Astrocyte (in vitro differentiated cells and primary cell): ENCODE measurements around the gene C22orf39. TPM values are rescaled to one million over a fixed set of nuclear protein-coding genes. Genes with fewer than 3 reads are reported as not detected.

Source experiments
- DNase-seq: peaks from one replicate; pipeline ENCODE4 v3.0.0-alpha.2; 2010; ENCODE audit warnings: low read depth
- FAIRE-seq: peaks from 2 replicates; lab custom pipeline; 2011; peaks lifted over from hg19 to GRCh38; lab: Jason Lieb, UNC
- H2AFZ ChIP-seq: 2 replicates; pipeline ENCODE4 v1.6.0; 2012; ENCODE audit warnings: low read depth, low read length, inconsistent platforms
- H3K27ac ChIP-seq: 2 replicates; pipeline ENCODE4 v1.5.1; 2011; ENCODE audit warnings: low read depth, low read length, inconsistent platforms
- H3K27me3 ChIP-seq: 2 replicates; pipeline ENCODE4 v1.6.0; 2011; ENCODE audit warnings: low read length, inconsistent platforms; ENCODE audit not compliant: insufficient read depth
- H3K36me3 ChIP-seq: 2 replicates; pipeline ENCODE4 v1.5.1; 2011; ENCODE audit warnings: low read length, inconsistent platforms; ENCODE audit not compliant: insufficient read depth
- H3K4me1 ChIP-seq: 2 replicates; pipeline ENCODE4 v1.5.1; 2011; ENCODE audit warnings: low read length, inconsistent platforms; ENCODE audit not compliant: insufficient read depth
- H3K4me2 ChIP-seq: 2 replicates; pipeline ENCODE4 v1.6.0; 2012; ENCODE audit warnings: low read length, inconsistent platforms
- H3K4me3 ChIP-seq: 2 replicates; pipeline ENCODE4 v1.5.1; 2011; ENCODE audit warnings: low read depth, mild to moderate bottlenecking, low read length, inconsistent platforms; ENCODE audit not compliant: insufficient read depth
- H3K79me2 ChIP-seq: 2 replicates; pipeline ENCODE4 v1.6.0; 2012; ENCODE audit warnings: mild to moderate bottlenecking, low read length, inconsistent platforms; ENCODE audit not compliant: insufficient read depth
- H3K9ac ChIP-seq: 2 replicates; pipeline ENCODE4 v1.6.0; 2012; ENCODE audit warnings: mild to moderate bottlenecking, low read length, inconsistent platforms
- H3K9me3 ChIP-seq: 2 replicates; pipeline ENCODE4 v1.5.1; 2012; ENCODE audit warnings: low read depth, mild to moderate bottlenecking, low read length, inconsistent platforms; ENCODE audit not compliant: insufficient read depth
- H4K20me1 ChIP-seq: 2 replicates; pipeline ENCODE4 v1.6.0; 2012; ENCODE audit warnings: low read length, inconsistent platforms; ENCODE audit not compliant: insufficient read depth
- H3K27ac Mint-ChIP-seq: one replicate; pipeline ENCODE4 v1.8.0; 2021; ENCODE audit warnings: mild to moderate bottlenecking, mixed read lengths; ENCODE audit not compliant: unreplicated experiment
- H3K27me3 Mint-ChIP-seq: one replicate; pipeline ENCODE4 v1.8.0; 2021; ENCODE audit warnings: low read depth, mixed read lengths; ENCODE audit not compliant: unreplicated experiment
- H3K36me3 Mint-ChIP-seq: one replicate; pipeline ENCODE4 v1.8.0; 2021; ENCODE audit warnings: low read depth, mixed read lengths; ENCODE audit not compliant: unreplicated experiment
- H3K4me1 Mint-ChIP-seq: one replicate; pipeline ENCODE4 v1.8.0; 2021; ENCODE audit warnings: low read depth, mixed read lengths; ENCODE audit not compliant: unreplicated experiment
- H3K4me3 Mint-ChIP-seq: one replicate; pipeline ENCODE4 v1.8.0; 2021; ENCODE audit warnings: mild to moderate bottlenecking, moderate library complexity, mixed read lengths; ENCODE audit not compliant: unreplicated experiment
- H3K9me3 Mint-ChIP-seq: one replicate; pipeline ENCODE4 v1.8.0; 2021; ENCODE audit warnings: mild to moderate bottlenecking, mixed read lengths; ENCODE audit not compliant: unreplicated experiment
- EZH2 ChIP-seq: IDR thresholded peaks from 2 replicates; pipeline ENCODE4 v1.6.1; 2012; ENCODE audit warnings: mild to moderate bottlenecking, low read length, inconsistent platforms; ENCODE audit not compliant: insufficient read depth
- total RNA-seq: library from RNA; stranded (reverse); gene quantifications from 2 replicates; pipeline ENCODE4 v1.2.1, GENCODE V29; 2021
- TF ChIP-seq, protein P1 (sequence below): IDR thresholded peaks from 2 replicates; pipeline ENCODE4 v1.5.1; 2011; ENCODE audit warnings: low read depth, mild to moderate bottlenecking, inconsistent platforms, low read length, moderate library complexity; ENCODE audit not compliant: insufficient read depth

C22orf39 gene
- total RNA-seq, 1 donor from 2014 or later, result 14.5 TPM

DNA sequence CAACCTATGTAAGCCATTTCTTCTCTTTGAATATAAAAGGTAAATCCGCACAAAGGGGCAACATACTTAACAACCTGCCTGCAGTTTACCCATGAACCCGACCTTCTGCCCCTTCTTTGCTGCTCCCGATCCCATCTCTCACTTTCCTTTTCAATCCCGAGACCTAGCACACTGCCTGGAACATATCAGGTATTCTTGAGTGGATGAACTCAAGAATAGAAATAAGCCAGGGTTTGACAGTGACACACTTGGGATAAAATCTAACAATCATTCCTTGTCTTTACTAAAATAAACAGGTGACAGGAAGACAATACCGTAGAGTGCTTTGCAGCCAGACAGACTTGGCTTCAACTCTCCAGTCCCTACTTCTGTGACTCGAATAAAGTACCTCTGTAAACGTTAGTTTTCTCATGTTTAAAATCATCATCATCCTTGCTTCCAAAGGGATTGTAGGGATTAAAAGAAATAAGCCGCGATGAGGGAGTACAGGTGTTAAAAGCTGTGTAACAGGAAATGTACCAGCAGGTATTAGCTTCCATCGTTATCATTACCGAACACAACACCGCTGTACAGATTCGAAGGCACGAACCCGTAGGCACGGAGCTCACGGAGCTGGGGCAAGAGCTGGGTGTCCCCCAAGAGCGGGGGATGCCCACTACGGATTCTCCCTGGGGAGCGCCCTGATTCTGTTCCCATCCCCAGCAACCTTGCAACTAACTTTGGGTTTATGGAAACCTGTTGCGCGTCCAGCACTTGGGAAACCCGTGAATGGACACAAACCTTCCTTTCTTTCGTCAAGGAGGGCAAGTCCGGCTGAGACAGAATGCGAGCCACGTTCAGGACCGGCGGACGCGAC lies 30.8 kb upstream of the C22orf39 start:
- DNase-seq (no peak), FAIRE-seq (no peak)
- peaks cover 6% of the 10 kb centered on the region for H3K36me3 Mint-ChIP-seq
- H3K27me3 Mint-ChIP-seq, result no peaks in the 10 kb centered on the region
- Histone ChIP-seq H3K27me3 (no peaks in the 10 kb centered on the region), H4K20me1 (peaks cover 47% of the 10 kb centered on the region), H3K4me3 (peak overlapping the region; percentile 92), H3K27ac (peak overlapping the region; percentile 100), H3K9ac (peak overlapping the region; percentile 94), H3K36me3 (peaks cover 15% of the 10 kb centered on the region), H3K4me2 (peak overlapping the region; percentile 90), H2AFZ (peak overlapping the region; percentile 62), H3K79me2 (peaks cover 63% of the 10 kb centered on the region), H3K9me3 (no peaks in the 10 kb centered on the region), H3K4me1 (peaks cover 7% of the 10 kb centered on the region)
- TF ChIP-seq, protein P1, sequence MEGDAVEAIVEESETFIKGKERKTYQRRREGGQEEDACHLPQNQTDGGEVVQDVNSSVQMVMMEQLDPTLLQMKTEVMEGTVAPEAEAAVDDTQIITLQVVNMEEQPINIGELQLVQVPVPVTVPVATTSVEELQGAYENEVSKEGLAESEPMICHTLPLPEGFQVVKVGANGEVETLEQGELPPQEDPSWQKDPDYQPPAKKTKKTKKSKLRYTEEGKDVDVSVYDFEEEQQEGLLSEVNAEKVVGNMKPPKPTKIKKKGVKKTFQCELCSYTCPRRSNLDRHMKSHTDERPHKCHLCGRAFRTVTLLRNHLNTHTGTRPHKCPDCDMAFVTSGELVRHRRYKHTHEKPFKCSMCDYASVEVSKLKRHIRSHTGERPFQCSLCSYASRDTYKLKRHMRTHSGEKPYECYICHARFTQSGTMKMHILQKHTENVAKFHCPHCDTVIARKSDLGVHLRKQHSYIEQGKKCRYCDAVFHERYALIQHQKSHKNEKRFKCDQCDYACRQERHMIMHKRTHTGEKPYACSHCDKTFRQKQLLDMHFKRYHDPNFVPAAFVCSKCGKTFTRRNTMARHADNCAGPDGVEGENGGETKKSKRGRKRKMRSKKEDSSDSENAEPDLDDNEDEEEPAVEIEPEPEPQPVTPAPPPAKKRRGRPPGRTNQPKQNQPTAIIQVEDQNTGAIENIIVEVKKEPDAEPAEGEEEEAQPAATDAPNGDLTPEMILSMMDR, result no peak
- no peak for TF ChIP-seq EZH2
- peaks cover 18% of the 10 kb centered on the region for H3K4me1 Mint-ChIP-seq
- peak overlapping the region; percentile 73 for H3K27ac Mint-ChIP-seq
- no peaks in the 10 kb centered on the region for H3K9me3 Mint-ChIP-seq
- peak overlapping the region; percentile 92 for H3K4me3 Mint-ChIP-seq

DNA sequence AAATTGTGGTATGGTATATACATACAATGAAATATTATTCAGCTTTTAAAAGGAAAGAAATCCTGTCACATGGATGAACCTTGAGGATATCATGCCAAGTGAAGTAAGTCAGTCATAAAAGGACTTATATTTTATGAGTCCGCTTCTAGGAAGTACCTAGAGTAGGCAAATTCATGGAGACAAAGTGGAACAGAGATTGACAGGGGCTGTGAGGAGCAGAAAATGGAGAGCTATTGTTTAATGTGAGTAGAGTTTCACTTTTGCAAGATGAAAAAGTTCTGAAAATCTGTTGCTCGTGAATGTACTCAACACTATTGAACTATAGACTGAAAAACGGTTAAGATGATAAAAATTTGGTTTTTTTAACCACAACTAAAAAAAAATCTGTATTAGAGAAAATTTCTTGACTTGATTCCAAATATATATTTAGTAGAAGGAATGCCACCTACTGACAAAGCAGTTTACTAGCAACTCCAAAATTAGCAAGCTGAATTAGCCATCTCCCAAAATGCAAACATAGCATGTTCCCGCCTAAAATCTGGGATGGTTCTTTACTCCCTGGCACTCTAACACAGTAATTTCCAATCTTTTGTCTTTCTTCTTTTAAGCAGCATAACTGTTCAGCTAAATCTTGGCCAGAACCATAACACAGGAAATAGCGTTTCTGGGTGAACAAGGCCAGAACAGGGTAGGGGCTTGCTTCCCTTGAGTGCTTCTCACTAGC lies 30.0 kb upstream of the C22orf39 start:
- H3K9me3 ChIP-seq, result no peaks in the 10 kb centered on the region
- H3K4me3 ChIP-seq, result peak overlapping the region; percentile 92
- FAIRE-seq, result no peak
- peaks cover 7% of the 10 kb centered on the region for H3K4me1 ChIP-seq
- TF ChIP-seq, protein P1, result peak; percentile 11
- TF ChIP-seq EZH2, result no peak
- Mint-ChIP-seq H3K9me3 (no peaks in the 10 kb centered on the region), H3K27me3 (no peaks in the 10 kb centered on the region), H3K27ac (no peak overlapping the region), H3K36me3 (peaks cover 11% of the 10 kb centered on the region), H3K4me3 (peak overlapping the region; percentile 92), H3K4me1 (peaks cover 18% of the 10 kb centered on the region)
- no peaks in the 10 kb centered on the region for H3K27me3 ChIP-seq
- peak overlapping the region; percentile 94 for H3K9ac ChIP-seq
- peak overlapping the region; percentile 90 for H3K4me2 ChIP-seq
- no peak for DNase-seq
- H2AFZ ChIP-seq, result no peak overlapping the region
- peaks cover 55% of the 10 kb centered on the region for H4K20me1 ChIP-seq
- no peak overlapping the region for H3K27ac ChIP-seq
- H3K36me3 ChIP-seq, result peaks cover 15% of the 10 kb centered on the region
- H3K79me2 ChIP-seq, result peaks cover 71% of the 10 kb centered on the region
